GM23248 (cell line): Measurements from ENCODE around the gene RMND5A. TPM values are rescaled to one million over a fixed set of nuclear protein-coding genes. Genes with fewer than 3 reads are reported as not detected.
A peak's percentile ranks its signal among the peaks of the same experiment; 100 is the strongest.

Experiments
- DNase-seq: peaks from one replicate; pipeline ENCODE4 v3.0.0-alpha.2; 2015
- H2AFZ ChIP-seq: fragments of 200-600 bp; sonication (generic); 2 replicates; pipeline ENCODE4 v1.6.1; 2016; ENCODE audit warnings: antibody characterized with exemption
- H3F3A ChIP-seq: fragments of 200-600 bp; sonication (generic); 2 replicates; pipeline ENCODE4 v1.6.1; 2016; ENCODE audit warnings: mild to moderate bottlenecking, antibody characterized with exemption, mixed run types; ENCODE audit not compliant: insufficient read depth
- H3K27ac ChIP-seq: fragments of 200-600 bp; sonication (generic); 2 replicates; pipeline ENCODE4 v1.5.1; 2016; ENCODE audit warnings: mild to moderate bottlenecking
- H3K27me3 ChIP-seq: fragments of 200-600 bp; sonication (generic); replicated peaks from 2 replicates; pipeline ENCODE4 v1.6.1; 2016; ENCODE audit warnings: mild to moderate bottlenecking; ENCODE audit not compliant: insufficient read depth
- H3K36me3 ChIP-seq: fragments of 200-600 bp; sonication (generic); 2 replicates; pipeline ENCODE4 v1.6.1; 2016; ENCODE audit warnings: low read depth, mild to moderate bottlenecking
- H3K4me1 ChIP-seq: fragments of 200-600 bp; sonication (generic); 2 replicates; pipeline ENCODE4 v1.6.1; 2016; ENCODE audit warnings: mild to moderate bottlenecking; ENCODE audit not compliant: insufficient read depth
- H3K4me2 ChIP-seq: fragments of 200-600 bp; sonication (generic); one replicate; pipeline ENCODE4 v1.6.1; 2016; ENCODE audit warnings: mild to moderate bottlenecking; ENCODE audit not compliant: unreplicated experiment
- H3K4me3 ChIP-seq: fragments of 200-600 bp; sonication (generic); 2 replicates; pipeline ENCODE4 v1.5.1; 2016; ENCODE audit warnings: mild to moderate bottlenecking
- H3K79me2 ChIP-seq: fragments of 200-600 bp; sonication (generic); 2 replicates; pipeline ENCODE4 v1.6.1; 2016; ENCODE audit warnings: mild to moderate bottlenecking; ENCODE audit not compliant: insufficient read depth
- H3K9ac ChIP-seq: fragments of 200-600 bp; sonication (generic); 2 replicates; pipeline ENCODE4 v1.6.1; 2016; ENCODE audit warnings: mild to moderate bottlenecking
- H3K9me2 ChIP-seq: fragments of 200-600 bp; sonication (generic); 2 replicates; pipeline ENCODE4 v1.6.1; 2016; ENCODE audit warnings: mixed run types, mild to moderate bottlenecking, moderate library complexity; ENCODE audit not compliant: insufficient read depth
- H3K9me3 ChIP-seq: fragments of 200-600 bp; sonication (generic); one replicate; pipeline ENCODE4 v1.6.1; 2017; ENCODE audit warnings: low read depth
- H4K20me1 ChIP-seq: fragments of 200-600 bp; sonication (generic); 2 replicates; pipeline ENCODE4 v1.6.0; 2016; ENCODE audit not compliant: insufficient read depth
- EZH2 ChIP-seq: fragments of 200-600 bp; sonication (generic); IDR thresholded peaks from 2 replicates; pipeline ENCODE4 v1.6.1; 2018; ENCODE audit warnings: antibody characterized with exemption, mild to moderate bottlenecking; ENCODE audit not compliant: insufficient read depth, poor library complexity, severe bottlenecking
- EZH2phosphoT487 ChIP-seq: fragments of 200-600 bp; sonication (generic); IDR thresholded peaks from 2 replicates; pipeline ENCODE4 v1.6.1; 2018; ENCODE audit warnings: antibody characterized with exemption, moderate library complexity, mild to moderate bottlenecking, low read depth; ENCODE audit not compliant: insufficient read depth
- WGBS, 2 experiments: methylation state at CpG; one replicate each; pipeline ENCODE4 v1.1.6; 2015 to 2017; ENCODE audit warnings: low lambda C conversion rate in 2 of 2, low coverage in 1 of 2; ENCODE audit errors: missing lambda C conversion rate in 2 of 2; 5-methylcytosine and 5-hydroxymethylcytosine counted together
- in situ Hi-C: fragments of 300-500 bp; cut with MboI; formaldehyde crosslinking; loops from 2 replicates; pipeline ENCODE4 v1.15.0; 2020
- polyA plus RNA-seq: library from polyadenylated mRNA; unstranded; fragments of >200 nt; fragmentation: Nextera tagmentation; extraction: Ambion mirVana; gene quantifications from 2 replicates; pipeline ENCODE4 v1.2.1, GENCODE V29; 2016
- total RNA-seq: library from RNA; depleted of rRNA; stranded (reverse); fragments of >200 nt; shearing (Covaris generic); gene quantifications from 2 replicates; pipeline ENCODE4 v1.2.3, GENCODE V29; 2014

Gene RMND5A
- total and polyA plus RNA-seq, 2 experiments from 2014 or later: 6.8 to 21.2 TPM

DNA sequence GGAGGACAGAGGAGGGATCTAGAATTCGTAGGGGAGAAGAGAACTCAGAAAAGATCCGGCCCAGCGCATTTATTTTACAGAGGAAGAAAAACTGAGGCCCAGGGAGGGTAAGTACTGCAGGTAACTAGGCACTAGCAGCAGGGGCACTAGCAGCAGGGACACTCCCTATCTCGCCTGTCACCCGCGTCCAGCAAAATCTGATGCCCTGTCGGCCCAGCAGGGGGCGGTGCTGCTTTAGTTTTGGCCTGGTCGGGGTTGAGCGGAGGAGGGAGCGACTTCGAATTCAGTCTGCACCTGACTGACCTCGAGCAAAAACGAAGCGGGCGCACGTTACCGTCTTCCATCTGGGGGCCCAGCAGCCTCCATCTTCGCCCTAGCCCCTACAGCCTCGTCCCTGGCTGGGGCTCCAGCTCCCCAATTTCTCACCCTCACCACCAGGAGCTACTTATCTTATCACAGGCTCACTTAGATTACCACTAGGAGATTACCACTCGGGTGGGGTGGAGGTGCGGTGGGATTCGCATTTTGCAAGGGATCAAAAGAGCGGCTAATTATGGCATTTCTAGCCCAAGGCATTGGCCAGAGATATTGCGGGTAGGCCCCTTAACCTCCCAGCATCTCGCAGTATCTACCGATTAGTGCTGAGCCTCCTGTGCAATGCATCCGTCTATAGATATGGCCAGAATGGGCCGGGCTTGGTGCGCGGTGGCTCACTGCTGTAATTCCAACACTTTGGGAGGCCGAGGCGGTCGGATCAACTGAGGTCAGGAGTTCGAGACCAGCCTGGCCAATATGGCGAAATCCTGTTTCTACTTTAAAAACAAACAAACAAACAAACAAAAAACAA, 88.4 kb downstream of the RMND5A start:
- no peaks in the 10 kb centered on the region for H3K36me3 ChIP-seq
- peak overlapping the region; percentile 72 for H3K4me2 ChIP-seq
- H3K79me2 ChIP-seq: no peaks in the 10 kb centered on the region
- WGBS, 2 experiments: 11% methylated on average over 36 of the region's 36 CpGs
- DNase-seq: peak; percentile 80
- H3K4me3 ChIP-seq: peak overlapping the region; percentile 66
- H3K9me2 ChIP-seq: no peaks in the 10 kb centered on the region
- peak overlapping the region; percentile 71 for H2AFZ ChIP-seq
- H3K9me3 ChIP-seq: no peaks in the 10 kb centered on the region
- peaks cover 42% of the 10 kb centered on the region for H3K27me3 ChIP-seq
- H3K4me1 ChIP-seq: no peaks in the 10 kb centered on the region
- TF ChIP-seq EZH2 (no peak), EZH2phosphoT487 (no peak)
- H3F3A ChIP-seq: no peaks in the 10 kb centered on the region
- in situ Hi-C loops: no loop called here
- H4K20me1 ChIP-seq: no peaks in the 10 kb centered on the region
- H3K27ac ChIP-seq: no peak overlapping the region
- no peak overlapping the region for H3K9ac ChIP-seq

DNA sequence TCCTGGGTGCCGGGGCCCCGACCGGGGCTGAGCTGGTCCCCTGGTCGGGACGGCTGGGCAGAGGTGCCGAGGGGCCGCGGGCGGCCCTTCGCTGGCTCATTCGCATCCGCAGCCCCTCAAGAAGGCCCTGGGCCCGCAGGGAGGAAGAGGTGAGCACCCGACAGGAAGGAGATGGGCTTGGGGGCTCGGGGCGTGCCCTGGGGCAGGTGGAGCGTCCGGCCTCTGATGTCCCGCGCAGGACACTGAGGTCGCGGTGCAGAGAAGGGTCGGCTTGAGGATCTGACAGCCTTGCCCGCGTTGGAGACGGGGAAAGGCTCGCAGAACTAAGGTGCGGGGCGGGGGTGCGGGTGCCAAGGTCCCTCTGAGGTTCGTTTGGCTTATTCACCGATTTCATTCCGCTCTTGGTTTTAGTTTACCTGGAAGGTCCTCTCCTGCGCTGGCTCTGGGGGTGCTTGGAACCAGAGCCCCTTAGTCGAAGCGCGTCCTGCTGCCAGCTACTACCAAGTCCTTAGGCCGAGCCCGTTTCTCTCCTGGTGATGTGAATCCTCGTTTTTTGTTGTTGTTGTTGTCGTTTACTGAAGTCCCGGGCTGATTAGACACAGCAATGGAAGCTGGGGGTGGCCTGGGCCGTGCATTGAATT, 89.5 kb downstream of the RMND5A start:
- H3K4me1 ChIP-seq: no peaks in the 10 kb centered on the region
- H3K79me2 ChIP-seq: no peaks in the 10 kb centered on the region
- H3K9me3 ChIP-seq: no peaks in the 10 kb centered on the region
- peaks cover 42% of the 10 kb centered on the region for H3K27me3 ChIP-seq
- no peak overlapping the region for H2AFZ ChIP-seq
- no peaks in the 10 kb centered on the region for H4K20me1 ChIP-seq
- WGBS, 2 experiments: 40 to 54% methylated on average over 28 of the region's 43 CpGs
- no peaks in the 10 kb centered on the region for H3K9me2 ChIP-seq
- no peak overlapping the region for H3K27ac ChIP-seq
- no peaks in the 10 kb centered on the region for H3K36me3 ChIP-seq
- no peak for DNase-seq
- H3K4me2 ChIP-seq: no peak overlapping the region
- in situ Hi-C loops: no loop called here
- no peaks in the 10 kb centered on the region for H3F3A ChIP-seq
- peak; percentile 58 for TF ChIP-seq EZH2
- TF ChIP-seq EZH2phosphoT487: no peak
- H3K4me3 ChIP-seq: no peak overlapping the region
- H3K9ac ChIP-seq: no peak overlapping the region

DNA sequence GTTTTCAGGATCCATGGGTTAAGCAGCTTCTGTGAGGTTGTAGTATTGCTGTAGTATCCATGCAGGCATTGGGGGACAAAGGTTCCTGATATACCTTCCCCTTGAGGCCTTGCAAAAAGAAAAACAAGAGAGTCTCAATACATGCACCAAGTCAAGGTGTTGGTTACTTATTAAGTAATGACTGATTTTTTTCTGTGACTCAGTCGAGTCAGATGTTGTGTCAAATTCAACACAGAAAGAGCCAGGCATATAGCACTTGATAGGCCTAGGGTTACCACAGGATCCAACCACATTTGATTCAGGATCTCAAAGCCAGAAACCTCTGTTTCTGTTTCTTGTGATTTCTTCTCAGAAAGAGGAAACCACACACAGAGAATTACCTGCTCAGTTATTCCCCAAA, 95.5 kb downstream of the RMND5A start:
- DNase-seq: no peak
- Histone ChIP-seq H3F3A (no peaks in the 10 kb centered on the region), H3K4me1 (no peaks in the 10 kb centered on the region), H4K20me1 (no peaks in the 10 kb centered on the region), H3K36me3 (no peaks in the 10 kb centered on the region), H3K9ac (no peak overlapping the region), H3K4me2 (no peak overlapping the region), H3K27me3 (peaks cover 51% of the 10 kb centered on the region), H3K4me3 (no peak overlapping the region), H3K27ac (no peak overlapping the region), H2AFZ (no peak overlapping the region), H3K9me2 (no peaks in the 10 kb centered on the region), H3K9me3 (no peaks in the 10 kb centered on the region), H3K79me2 (no peaks in the 10 kb centered on the region)
- in situ Hi-C loops: no loop called here
- TF ChIP-seq EZH2: no peak
- WGBS, 2 experiments: 48 to 69% methylated on average over 1 of the region's 1 CpG

DNA sequence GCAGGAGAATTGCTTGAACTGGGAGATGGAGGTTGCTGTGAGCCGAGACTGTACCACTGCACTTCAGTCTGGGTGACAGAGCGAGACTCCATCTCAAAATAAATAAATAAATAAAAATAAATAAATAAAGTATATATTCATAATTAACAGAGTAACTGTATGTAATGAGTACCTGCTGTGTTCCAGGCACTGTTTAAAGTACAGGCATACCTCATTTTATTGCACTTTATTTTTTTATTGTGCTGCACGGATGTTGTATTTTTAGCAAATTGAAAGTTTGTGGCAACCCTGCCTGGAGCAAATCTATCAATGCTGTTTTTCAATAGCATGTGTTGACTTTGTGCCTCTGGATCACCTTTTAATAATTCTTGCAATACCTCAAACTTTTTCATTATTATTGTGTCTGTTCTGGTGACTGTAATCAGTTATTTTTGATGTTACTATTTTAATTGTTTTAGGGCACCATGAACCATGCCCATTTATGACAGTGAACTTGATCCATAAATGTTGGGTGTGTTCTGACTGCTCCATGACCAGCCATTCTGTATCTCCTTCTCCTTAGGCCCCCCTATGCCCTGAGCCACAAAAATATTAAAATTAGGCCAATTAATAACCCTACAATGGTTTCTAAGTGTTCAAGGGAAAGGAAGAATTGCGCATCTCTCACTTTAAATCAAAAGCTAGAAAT, 98.2 kb downstream of the RMND5A start:
- no peak overlapping the region for H3K9ac ChIP-seq
- H3K9me2 ChIP-seq: no peaks in the 10 kb centered on the region
- TF ChIP-seq EZH2phosphoT487 (no peak), EZH2 (no peak)
- no peak overlapping the region for H3K4me3 ChIP-seq
- no peak for DNase-seq
- in situ Hi-C loops: no loop called here
- H3K27ac ChIP-seq: no peak overlapping the region
- H3K27me3 ChIP-seq: peaks cover 35% of the 10 kb centered on the region
- no peak overlapping the region for H2AFZ ChIP-seq
- H3K36me3 ChIP-seq: no peaks in the 10 kb centered on the region
- no peaks in the 10 kb centered on the region for H3K9me3 ChIP-seq
- no peaks in the 10 kb centered on the region for H3F3A ChIP-seq
- H3K4me2 ChIP-seq: no peak overlapping the region
- H4K20me1 ChIP-seq: no peaks in the 10 kb centered on the region
- 66 to 72% methylated on average over 4 of the region's 4 CpGs for WGBS, 2 experiments
- no peaks in the 10 kb centered on the region for H3K79me2 ChIP-seq
- no peaks in the 10 kb centered on the region for H3K4me1 ChIP-seq
